Ovary (tissue), 3 donors: ENCODE measurements around the gene MAPK6.

ENCODE experiments used
- POLR2A ChIP-seq: fragments of 450-650 bp; IDR thresholded peaks from one replicate; pipeline ENCODE4 v1.6.1; 2017; ENCODE audit warnings: antibody characterized with exemption, mild to moderate bottlenecking, moderate library complexity
- TF ChIP-seq, protein P1 (sequence below), 3 donors: fragments of 450-650 bp in 2 of 3; fragments of 200-600 bp in 1 of 3; IDR thresholded peaks; one replicate each; pipeline versions ENCODE4 v1.5.1 to v1.8.0; 2016 to 2022; ENCODE audit warnings: antibody characterized with exemption in 3 of 3, mild to moderate bottlenecking in 1 of 3
- donor health status: DM: no; HTN: no; CAD: no.

DNA sequence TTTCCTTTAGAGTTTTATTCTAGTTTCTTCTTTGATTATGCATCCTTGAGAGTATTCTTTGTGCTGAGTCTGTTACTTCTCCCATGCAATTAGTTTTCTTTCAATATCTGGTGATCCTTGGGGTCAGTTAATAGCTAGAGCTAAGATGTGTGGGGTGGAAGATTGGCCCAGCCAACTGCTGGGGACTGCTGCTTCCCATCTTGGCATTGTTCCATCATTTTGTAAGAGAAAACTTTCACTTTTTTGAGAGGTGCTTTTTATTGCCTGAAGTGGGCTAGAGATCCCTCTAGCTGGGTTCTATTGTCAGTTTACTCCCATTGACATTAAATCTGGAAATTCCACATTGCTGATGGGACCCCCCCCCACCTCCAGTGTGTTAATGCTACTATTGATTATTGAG lies 78.2 kb downstream of the MAPK6 start:
- TF ChIP-seq, protein P1, sequence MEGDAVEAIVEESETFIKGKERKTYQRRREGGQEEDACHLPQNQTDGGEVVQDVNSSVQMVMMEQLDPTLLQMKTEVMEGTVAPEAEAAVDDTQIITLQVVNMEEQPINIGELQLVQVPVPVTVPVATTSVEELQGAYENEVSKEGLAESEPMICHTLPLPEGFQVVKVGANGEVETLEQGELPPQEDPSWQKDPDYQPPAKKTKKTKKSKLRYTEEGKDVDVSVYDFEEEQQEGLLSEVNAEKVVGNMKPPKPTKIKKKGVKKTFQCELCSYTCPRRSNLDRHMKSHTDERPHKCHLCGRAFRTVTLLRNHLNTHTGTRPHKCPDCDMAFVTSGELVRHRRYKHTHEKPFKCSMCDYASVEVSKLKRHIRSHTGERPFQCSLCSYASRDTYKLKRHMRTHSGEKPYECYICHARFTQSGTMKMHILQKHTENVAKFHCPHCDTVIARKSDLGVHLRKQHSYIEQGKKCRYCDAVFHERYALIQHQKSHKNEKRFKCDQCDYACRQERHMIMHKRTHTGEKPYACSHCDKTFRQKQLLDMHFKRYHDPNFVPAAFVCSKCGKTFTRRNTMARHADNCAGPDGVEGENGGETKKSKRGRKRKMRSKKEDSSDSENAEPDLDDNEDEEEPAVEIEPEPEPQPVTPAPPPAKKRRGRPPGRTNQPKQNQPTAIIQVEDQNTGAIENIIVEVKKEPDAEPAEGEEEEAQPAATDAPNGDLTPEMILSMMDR (IDR thresholded peaks at IDR 0.05) = no peak
- TF ChIP-seq POLR2A = no peak
